ENCODE measurements around the gene HARS1.

HARS1 gene

DNA sequence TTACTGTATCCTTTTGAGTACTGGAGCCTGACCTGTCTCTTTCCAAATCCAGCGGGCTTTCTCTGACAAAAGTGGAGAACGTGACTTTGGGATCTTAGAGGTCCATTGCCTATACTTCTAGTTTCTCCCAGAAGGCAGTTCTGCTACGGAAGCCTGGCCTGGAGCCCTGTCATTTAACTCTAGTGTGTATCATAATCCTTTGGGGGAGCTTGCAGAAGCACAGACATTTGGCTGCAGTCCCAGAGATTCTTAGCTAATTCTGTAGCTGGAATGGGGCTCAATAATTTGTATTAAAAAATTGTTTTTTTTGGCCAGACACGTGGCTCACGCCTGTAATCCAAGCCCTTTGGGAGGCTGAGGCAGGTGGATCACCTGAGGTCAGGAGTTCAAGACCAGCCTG lies 3.1 kb upstream of the HARS1 start:
- peaks cover 65 to 76% (median 68%) of the 10 kb centered on the region in 11 experiments for H3K36me3 ChIP-seq
- H3K9me3 ChIP-seq (replicated peaks in 1 of 11) = no peaks in the 10 kb centered on the region
- no peak for TF ChIP-seq Cebpa-rat (IDR thresholded peaks at IDR 0.05)
- no peak overlapping the region for H3K9ac ChIP-seq
- H3K27me3 ChIP-seq = no peaks in the 10 kb centered on the region
- peaks cover 0 to 15% (median 8%) of the 10 kb centered on the region in 11 experiments; a peak in 7 of 22 replicates for H4K20me1 ChIP-seq
- no peak overlapping the region for H3K4me2 ChIP-seq
- H3K4me3 ChIP-seq = no peak overlapping the region
- H3K27ac ChIP-seq = no peak overlapping the region
- peaks cover 24 to 36% (median 29%) of the 10 kb centered on the region in 10 experiments for H3K4me1 ChIP-seq

- H3K9ac ChIP-seq = peak overlapping the region; percentile 82 to 92 (median 90)
- H3K4me3 ChIP-seq = peak overlapping the region; percentile 74 to 98 (median 87)
- peak overlapping the region; percentile 8 to 90 (median 86); a peak in 21 of 22 replicates for H3K27ac ChIP-seq
- peak overlapping the region; percentile 91 to 98 (median 95) for H3K4me2 ChIP-seq
- peaks cover 0 to 25% (median 8%) of the 10 kb centered on the region in 11 experiments; a peak in 8 of 22 replicates for H4K20me1 ChIP-seq
- TF ChIP-seq Cebpa-rat (IDR thresholded peaks at IDR 0.05) = no peak
- H3K4me1 ChIP-seq = peaks cover 28 to 47% (median 34%) of the 10 kb centered on the region in 10 experiments
- H3K27me3 ChIP-seq = no peaks in the 10 kb centered on the region
- peaks cover 56 to 76% (median 66%) of the 10 kb centered on the region in 11 experiments for H3K36me3 ChIP-seq
- H3K9me3 ChIP-seq (replicated peaks in 1 of 11) = no peaks in the 10 kb centered on the region
Observed at GRCh38 chr5:140690376-140690932, 716 bp downstream of the HARS1 start.

DNA sequence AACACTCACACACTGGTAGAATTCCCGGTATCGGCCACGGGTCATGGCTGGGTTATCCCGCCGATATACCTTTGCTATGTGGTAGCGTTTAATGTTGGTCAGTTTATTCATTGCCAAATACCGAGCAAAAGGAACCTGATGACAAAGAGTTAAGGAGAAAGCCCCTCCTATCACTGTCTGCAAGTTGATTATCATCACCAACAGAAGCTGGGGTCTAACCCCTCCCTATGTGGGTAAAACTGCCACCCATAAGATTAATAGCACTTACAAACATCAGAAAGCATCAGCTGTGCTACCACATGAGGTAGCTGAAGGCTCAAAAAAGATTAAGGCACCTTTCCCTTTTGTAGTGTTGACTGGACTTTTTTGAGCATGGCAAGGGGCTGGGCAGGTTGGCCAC lies 12.2 kb downstream of the HARS1 start:
- Histone ChIP-seq H3K36me3 (peaks cover 95 to 100% (median 99%) of the 10 kb centered on the region in 11 experiments), H3K4me3 (no peak overlapping the region), H3K4me2 (no peak overlapping the region), H3K27me3 (no peaks in the 10 kb centered on the region), H3K9me3 (replicated peaks in 1 of 11) (no peaks in the 10 kb centered on the region), H3K4me1 (no peaks in the 10 kb centered on the region), H3K9ac (no peak overlapping the region), H3K27ac (no peak overlapping the region), H4K20me1 (peaks cover 0 to 42% (median 19%) of the 10 kb centered on the region in 11 experiments; a peak in 14 of 22 replicates)
- TF ChIP-seq Cebpa-rat (IDR thresholded peaks at IDR 0.05) = no peak

DNA sequence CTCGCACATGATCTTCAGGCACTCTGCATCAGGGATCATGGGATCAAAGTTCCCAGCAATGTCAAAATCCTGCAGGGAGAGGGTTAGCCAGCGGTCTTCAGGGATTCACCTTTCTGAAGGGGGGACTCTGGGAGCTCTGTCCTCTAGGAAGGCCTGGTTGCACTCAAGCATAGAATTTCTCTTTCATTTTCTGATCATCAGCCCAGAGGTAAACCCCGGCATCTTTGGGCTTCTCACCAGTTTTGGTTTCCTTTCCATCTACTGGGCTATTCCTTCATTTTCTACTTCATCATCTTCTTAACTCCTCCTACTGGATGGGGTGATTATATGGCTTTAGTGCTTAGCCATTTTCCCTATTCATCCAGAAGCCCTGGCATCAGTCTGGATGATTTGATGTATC lies 13.2 kb downstream of the HARS1 start:
- H3K4me1 ChIP-seq = no peaks in the 10 kb centered on the region
- H3K9me3 ChIP-seq (replicated peaks in 1 of 11) = no peaks in the 10 kb centered on the region
- H3K27me3 ChIP-seq = no peaks in the 10 kb centered on the region
- H3K4me2 ChIP-seq = no peak overlapping the region
- H3K9ac ChIP-seq = no peak overlapping the region
- peaks cover 97 to 100% (median 99%) of the 10 kb centered on the region in 11 experiments for H3K36me3 ChIP-seq
- TF ChIP-seq Cebpa-rat (IDR thresholded peaks at IDR 0.05) = no peak
- H3K27ac ChIP-seq = no peak overlapping the region
- no peak overlapping the region for H3K4me3 ChIP-seq
- peaks cover 0 to 46% (median 28%) of the 10 kb centered on the region in 11 experiments; a peak in 16 of 22 replicates for H4K20me1 ChIP-seq

DNA sequence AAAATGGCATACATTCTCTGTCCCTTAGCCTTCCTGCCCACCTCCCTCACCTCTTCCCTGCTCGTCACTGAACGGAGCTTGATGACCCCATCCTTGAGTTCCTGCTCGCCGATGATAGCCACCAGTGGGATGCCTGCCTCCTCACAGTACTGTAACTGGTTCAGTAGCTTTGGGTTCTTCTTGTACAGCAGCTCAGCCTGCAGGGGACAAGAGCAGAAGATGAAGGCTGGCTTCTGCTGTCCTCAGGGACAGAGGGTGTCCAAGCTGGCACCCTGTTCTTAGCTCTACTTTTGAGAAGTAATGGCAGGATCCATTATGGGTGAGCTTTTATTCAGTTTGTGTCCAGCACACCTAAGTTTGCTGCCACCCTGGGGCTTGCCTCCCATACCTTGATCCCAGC lies 16.5 kb downstream of the HARS1 start:
- no peaks in the 10 kb centered on the region for H3K27me3 ChIP-seq
- TF ChIP-seq Cebpa-rat (IDR thresholded peaks at IDR 0.05) = no peak
- H3K4me3 ChIP-seq = no peak overlapping the region
- H3K9ac ChIP-seq = no peak overlapping the region
- peaks cover 96 to 100% (median 99%) of the 10 kb centered on the region in 11 experiments for H3K36me3 ChIP-seq
- no peaks in the 10 kb centered on the region for H3K4me1 ChIP-seq
- H3K27ac ChIP-seq = no peak overlapping the region
- no peak overlapping the region for H3K4me2 ChIP-seq
- H3K9me3 ChIP-seq (replicated peaks in 1 of 11) = no peaks in the 10 kb centered on the region
- peaks cover 4 to 75% (median 37%) of the 10 kb centered on the region in 11 experiments; a peak in 17 of 22 replicates for H4K20me1 ChIP-seq

DNA sequence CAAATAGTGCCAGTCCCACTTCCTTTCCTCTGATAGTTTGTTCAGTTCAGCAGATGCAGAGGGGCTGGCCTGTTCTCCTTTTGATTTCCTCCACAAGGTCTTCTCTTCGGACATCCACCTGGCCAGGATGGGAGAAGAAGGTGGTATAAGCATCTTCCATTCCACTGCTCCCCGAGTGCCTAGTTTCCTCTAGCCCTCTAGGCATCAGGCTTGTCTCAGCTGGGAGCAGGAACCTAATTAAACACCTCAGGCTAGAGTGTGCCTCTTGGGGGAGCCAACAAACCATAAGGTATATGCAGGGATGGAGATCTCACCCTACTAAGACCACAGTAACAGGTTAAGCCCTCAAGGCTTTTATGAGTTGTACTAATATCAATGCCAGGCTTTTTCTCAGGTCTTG lies 17.0 kb downstream of the HARS1 start:
- H3K27me3 ChIP-seq = no peaks in the 10 kb centered on the region
- peaks cover 4 to 77% (median 41%) of the 10 kb centered on the region in 11 experiments; a peak in 17 of 22 replicates for H4K20me1 ChIP-seq
- H3K36me3 ChIP-seq = peaks cover 96 to 100% (median 99%) of the 10 kb centered on the region in 11 experiments
- TF ChIP-seq Cebpa-rat (IDR thresholded peaks at IDR 0.05) = no peak
- H3K4me1 ChIP-seq = no peaks in the 10 kb centered on the region
- no peak overlapping the region for H3K4me2 ChIP-seq
- no peak overlapping the region for H3K4me3 ChIP-seq
- no peak overlapping the region for H3K9ac ChIP-seq
- H3K9me3 ChIP-seq (replicated peaks in 1 of 11) = no peaks in the 10 kb centered on the region
- no peak overlapping the region for H3K27ac ChIP-seq

- Histone ChIP-seq H3K4me1 (peaks cover 0 to 5% (median 0%) of the 10 kb centered on the region in 10 experiments; a peak in 1 of 20 replicates), H3K27ac (no peak within 1 kb of the TSS), H3K9ac (no peak within 1 kb of the TSS), H3K27me3 (no peaks in the 10 kb centered on the region), H3K4me3 (no peak within 1 kb of the TSS), H3K36me3 (peaks cover 97 to 100% (median 99%) of the 10 kb centered on the region in 11 experiments), H4K20me1 (peaks cover 4 to 85% (median 49%) of the 10 kb centered on the region in 11 experiments; a peak in 18 of 22 replicates), H3K9me3 (replicated peaks in 1 of 11) (no peaks in the 10 kb centered on the region), H3K4me2 (no peak within 1 kb of the TSS)
- no peak for TF ChIP-seq Cebpa-rat (IDR thresholded peaks at IDR 0.05)
Observed at GRCh38 chr5:140673187-140673976, 17.8 kb downstream of the HARS1 start, which contains the start of gene DND1. TSS of gene DND1 (minus strand) at chr5:140673576. CDS start at chr5:140673542, 34 bp downstream.

- Histone ChIP-seq H3K9me3 (replicated peaks in 1 of 11) (no peaks in the 10 kb centered on the region), H3K4me2 (no peak overlapping the region), H3K36me3 (peaks cover 97 to 100% (median 99%) of the 10 kb centered on the region in 11 experiments), H3K27ac (no peak overlapping the region), H3K27me3 (no peaks in the 10 kb centered on the region), H3K4me3 (no peak overlapping the region), H3K9ac (no peak overlapping the region), H4K20me1 (peaks cover 4 to 93% (median 57%) of the 10 kb centered on the region in 11 experiments; a peak in 18 of 22 replicates), H3K4me1 (peaks cover 0 to 12% (median 0%) of the 10 kb centered on the region in 10 experiments; a peak in 5 of 20 replicates)
- TF ChIP-seq Cebpa-rat (IDR thresholded peaks at IDR 0.05) = no peak
Observed at GRCh38 chr5:140672455-140673186, 18.5 kb downstream of the HARS1 start.

Measured in BLaER1 treated with 17β-estradiol and CSF1 and Interleukin-3, amounts not matched to agents 10 nM and 100 nM (cell line).